Right ventricle myocardium superior (tissue), 1 donor: Measurements from ENCODE around the gene TMEM207. TPM values are rescaled to one million over a fixed set of nuclear protein-coding genes. Genes with fewer than 3 reads are reported as not detected.
"Not testable (repeated sequence)": the region's sequence is repeated elsewhere in the genome, so short reads cannot be mapped to it uniquely, and the experiment has no call there.

Source experiments
- ATAC-seq: fragments of 200-7000 bp; cut with Tn5 transposase; one replicate; pipeline ENCODE4 v1.9.1; 2020; ENCODE audit warnings: mild to moderate bottlenecking; ENCODE audit not compliant: poor library complexity
- DNase-seq: peaks from one replicate; pipeline ENCODE4 v3.0.0-alpha.2; 2020
- intact Hi-C: fragments of 100-400 bp; cut with DNase I; formaldehyde crosslinking; loops from one replicate; pipeline ENCODE4 v1.11.2; 2022
- long read RNA-seq: library from polyadenylated mRNA; unstranded; transcript quantifications from one replicate; pipeline ENCODE4 v2.0.0, GENCODE V29; 2021
- total RNA-seq: library from RNA; stranded (reverse); fragmentation: NEBNext Ultra II Directional; extraction: Animal tissue kit (Norgen Biotek cat#: 25700); gene quantifications from one replicate; pipeline ENCODE4 v1.2.1, GENCODE V29; 2021
- donor health status: DM: no; HTN: yes; CAD: no; lungs with severe emphysema.

TMEM207 gene
- not detected for total RNA-seq
- long read RNA-seq, result 0 reads

DNA sequence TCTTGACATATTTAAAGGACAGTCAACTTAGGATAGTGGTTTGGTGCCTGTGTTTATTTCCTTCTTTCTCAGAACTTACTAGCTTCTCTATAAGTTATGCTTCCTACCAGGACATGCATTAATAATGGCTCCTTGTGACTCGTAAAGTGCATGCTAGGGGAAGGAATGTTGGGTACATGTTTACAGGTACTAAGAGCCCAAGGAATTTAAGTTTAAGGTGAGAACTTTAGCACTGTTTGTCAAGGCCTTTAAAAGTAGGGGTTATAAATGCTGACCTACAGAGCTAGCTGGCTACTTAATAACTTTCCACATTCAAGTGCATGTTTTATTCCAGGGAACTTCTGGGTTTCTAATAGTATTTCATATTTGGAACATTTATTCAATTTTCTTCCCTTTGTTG, at the start of gene TMEM207:
TSS of gene TMEM207 (minus strand) at position 101 of the 400 bp plus-strand sequence. CDS start at position 9, 92 bp downstream.
- ATAC-seq, result no peak
- DNase-seq, result no peak
- intact Hi-C loops, result no loop called here

DNA sequence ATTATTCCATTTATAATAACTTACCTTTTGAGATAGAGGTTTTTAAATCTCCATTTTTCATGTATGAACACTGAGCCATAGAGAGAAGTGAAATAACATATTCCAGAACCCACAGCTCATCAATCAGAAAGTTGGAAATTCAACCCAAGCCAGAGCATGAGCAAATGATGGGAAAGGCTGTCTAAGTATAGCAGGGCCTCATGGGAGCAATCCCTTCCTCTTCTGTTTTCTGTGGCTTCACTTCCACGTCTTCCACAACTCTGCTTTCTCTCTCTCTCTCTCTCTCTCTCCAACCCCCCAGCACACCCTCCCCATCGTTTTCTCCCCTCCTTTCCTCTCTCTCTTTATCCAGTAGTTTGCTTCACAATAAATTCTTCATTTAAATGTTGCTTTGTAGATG, 49.4 kb upstream of the TMEM207 start:
- DNase-seq (no peak), ATAC-seq (no peak)
- intact Hi-C loops, result no loop called here

GRCh38 chr3:190498293-190498692, 48.6 kb upstream of the TMEM207 start:
- intact Hi-C loops, result no loop called here
- ATAC-seq, result peak; percentile 50

DNA sequence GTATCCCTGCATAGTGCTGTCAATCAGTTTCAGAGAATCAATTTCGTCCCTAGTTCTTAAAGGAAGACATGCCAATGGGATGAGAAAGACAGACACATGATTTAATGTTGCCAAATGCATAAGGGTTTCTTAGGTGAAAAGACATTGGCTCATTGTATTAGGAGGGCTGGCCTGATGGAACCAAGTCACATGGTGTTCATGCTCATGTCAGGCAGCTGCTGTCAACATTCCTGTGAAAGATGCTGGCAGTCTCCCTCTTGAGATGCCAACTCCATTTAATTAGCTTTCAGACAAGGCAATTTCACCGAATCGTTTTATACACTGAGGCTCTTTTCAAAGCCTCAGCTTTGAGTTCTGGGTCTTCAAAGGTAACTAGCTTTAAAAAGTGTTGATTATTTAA, 48.1 kb upstream of the TMEM207 start:
- intact Hi-C loops, result no loop called here
- ATAC-seq (peak; percentile 93), DNase-seq (no peak)

More at GRCh38 chr3:190498293-190498692, 48.6 kb upstream of the TMEM207 start:
- DNase-seq, result no peak

- no peak for ATAC-seq
- intact Hi-C loops, result no loop called here
- no peak for DNase-seq
Observed at GRCh38 chr3:190496859-190497258, 47.2 kb upstream of the TMEM207 start.

DNA sequence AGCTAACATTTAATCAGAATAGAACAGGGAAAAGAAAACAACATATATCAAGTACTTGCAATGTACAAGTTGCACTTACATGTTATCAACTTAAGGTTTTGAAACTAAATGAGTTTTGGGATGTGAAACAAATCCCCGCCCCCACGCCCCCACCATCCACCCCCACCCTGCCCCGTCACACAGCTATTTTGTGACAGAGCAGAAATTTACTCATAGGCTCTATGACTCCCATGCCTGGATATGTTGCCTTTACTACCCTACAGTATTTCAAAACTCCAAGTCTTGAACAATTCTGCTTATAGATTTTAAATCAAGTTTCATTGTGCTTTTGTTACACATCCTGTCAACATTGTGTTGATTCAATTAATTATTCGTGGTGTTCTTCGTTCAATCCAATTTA, 46.1 kb upstream of the TMEM207 start:
- DNase-seq (no peak), ATAC-seq (no peak)
- intact Hi-C loops, result no loop called here

DNA sequence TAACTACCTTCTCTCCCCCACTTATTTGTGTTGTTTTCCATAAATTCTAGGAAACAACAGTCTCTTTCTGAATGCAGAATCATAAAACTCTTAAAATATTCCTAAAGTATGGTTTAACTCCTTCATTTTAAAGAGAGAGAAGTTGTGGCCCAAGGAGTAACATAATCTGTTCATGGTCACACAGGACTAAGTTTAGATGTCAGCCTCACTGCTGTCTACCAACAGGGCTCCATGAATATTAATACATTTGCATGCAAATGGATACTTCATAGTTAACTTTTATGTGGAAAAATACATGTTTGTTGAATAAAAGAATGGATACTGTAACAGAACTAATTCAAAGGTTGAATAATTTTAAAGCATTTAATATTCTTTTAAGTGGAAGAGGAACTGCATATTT, 45.7 kb upstream of the TMEM207 start:
- ATAC-seq (no peak), DNase-seq (no peak)
- intact Hi-C loops, result no loop called here

DNA sequence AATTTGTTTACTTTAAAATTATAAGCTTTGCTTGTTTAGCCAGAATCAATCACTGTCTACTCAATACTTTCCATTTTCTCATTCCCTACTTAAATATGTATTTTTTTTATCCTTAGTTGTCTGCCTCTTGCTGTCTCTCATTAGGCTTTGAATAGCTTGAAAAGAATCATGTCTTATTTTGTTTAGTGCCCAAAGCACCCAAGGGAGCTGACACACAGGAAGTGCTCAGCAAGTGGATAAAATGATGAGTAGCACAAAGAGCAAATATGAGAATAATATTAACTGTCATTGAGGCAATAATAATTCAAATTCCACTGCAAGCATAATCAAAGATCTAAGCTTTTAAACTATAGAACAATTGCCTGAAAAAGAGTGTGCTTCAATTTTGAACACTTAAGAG, 45.2 kb upstream of the TMEM207 start:
- intact Hi-C loops, result no loop called here
- ATAC-seq, result no peak
- DNase-seq, result no peak

GRCh38 chr3:190492966-190493365, 43.3 kb upstream of the TMEM207 start:
- DNase-seq (no peak), ATAC-seq (no peak)
- intact Hi-C loops, result no loop called here

DNA sequence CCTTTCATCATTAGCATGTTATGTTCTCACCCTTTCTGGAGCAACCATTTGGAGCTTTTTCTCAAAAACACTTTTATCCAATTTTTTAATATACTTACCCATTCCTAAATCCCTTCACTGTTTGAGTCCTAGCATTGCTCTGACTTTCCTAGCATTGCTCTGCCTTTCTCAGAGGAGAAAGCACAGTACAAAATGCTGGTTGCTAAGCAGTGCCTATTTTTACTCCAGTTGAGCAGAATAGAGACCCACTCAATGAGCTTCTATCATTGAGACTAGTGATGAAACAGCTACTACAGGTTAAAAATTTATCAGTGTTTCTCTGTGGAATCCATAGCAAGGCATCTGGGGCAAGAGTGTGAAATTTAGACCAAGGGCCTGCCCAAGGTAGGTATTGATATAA, 42.4 kb upstream of the TMEM207 start:
- intact Hi-C loops, result no loop called here
- DNase-seq (no peak), ATAC-seq (peak; percentile 73)

DNA sequence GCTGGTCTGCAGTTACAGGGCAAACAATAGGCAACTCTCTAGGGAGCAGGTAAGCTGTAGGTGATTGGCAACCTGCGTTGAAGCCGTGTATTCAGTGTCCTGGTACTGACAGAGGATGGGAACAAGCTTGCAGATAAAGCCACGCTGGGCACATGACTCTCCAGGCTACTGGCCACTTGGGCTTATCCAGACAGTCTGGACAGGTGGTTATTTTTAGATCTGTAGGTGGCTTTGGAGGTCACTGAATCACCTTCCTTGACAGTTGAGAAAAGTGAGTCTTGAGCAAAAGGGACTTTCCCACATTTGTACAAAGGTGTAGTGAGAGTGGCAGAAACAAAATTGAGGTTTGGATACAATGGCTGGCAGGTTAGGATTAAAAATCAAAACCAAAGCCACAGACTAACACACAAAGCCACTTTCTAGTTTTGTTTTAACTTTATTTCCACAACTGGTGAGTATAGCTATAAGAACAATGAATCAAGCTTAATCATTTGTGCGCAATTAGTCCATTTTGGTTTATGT, 41.9 kb upstream of the TMEM207 start:
- peak; percentile 85 for ATAC-seq
- intact Hi-C loops, result no loop called here
- DNase-seq, result peak; percentile 50

DNA sequence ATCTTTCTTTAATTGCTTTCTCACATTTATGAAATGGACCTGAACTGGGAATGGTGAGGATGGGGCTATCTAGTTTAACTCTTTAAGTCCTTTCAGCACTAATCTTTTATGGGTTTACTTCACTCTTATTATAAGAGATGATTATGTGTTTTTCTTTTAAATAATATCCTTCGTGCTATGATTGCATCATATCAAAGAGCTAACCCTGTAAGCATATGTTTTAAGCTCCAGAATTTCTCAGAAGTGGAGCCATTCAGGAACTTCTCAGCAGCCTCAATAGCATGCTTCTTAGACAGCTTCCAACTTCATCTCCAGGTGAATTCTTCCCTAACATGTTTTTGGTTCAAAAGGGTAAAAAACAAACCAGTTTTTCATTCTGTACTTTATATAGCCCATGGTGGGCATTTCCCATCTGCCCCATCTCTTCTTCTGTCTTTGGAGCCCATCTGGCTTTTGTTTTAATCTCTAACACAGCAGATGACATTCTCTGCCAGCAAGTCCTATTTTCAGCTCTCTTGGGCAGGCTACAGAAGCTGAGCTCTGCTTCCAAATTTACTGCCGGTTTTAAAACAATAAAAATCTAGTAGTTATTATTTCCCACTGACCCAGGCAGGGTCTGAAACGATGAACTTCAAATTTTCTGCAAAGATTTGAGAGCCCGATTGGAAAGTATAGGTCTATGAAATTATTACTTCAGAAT, 37.4 kb upstream of the TMEM207 start:
- ATAC-seq, result peak; percentile 57
- intact Hi-C loops, result no loop called here
- no peak for DNase-seq

GRCh38 chr3:190486533-190486864, 36.8 kb upstream of the TMEM207 start:
- ATAC-seq (no peak), DNase-seq (no peak)
- intact Hi-C loops, result no loop called here

- DNase-seq (no peak), ATAC-seq (peak; percentile 34)
- intact Hi-C loops, result no loop called here
Observed at GRCh38 chr3:190485830-190486532, 36.3 kb upstream of the TMEM207 start.

DNA sequence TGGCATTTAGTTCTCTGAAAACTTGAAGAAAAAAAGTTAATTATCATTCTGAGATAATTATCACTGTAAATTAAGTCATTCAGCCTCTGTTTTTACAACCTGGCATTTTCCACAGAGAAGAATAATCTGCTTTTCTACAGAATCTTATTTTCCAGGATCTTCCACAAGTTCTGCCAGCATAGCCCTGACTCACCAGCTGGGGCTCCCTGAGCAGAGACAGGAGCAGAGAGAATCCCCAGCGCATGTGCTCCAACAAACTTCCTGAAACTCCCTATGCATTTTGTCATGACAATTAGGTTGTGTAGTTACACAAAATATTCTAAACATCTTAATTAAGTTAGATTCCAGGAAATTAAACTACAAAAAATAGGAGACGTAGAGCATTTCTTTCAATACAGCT, 32.1 kb upstream of the TMEM207 start:
- ATAC-seq (no peak), DNase-seq (no peak)
- intact Hi-C loops, result no loop called here

GRCh38 chr3:190473261-190473660, 23.6 kb upstream of the TMEM207 start:
- DNase-seq, ATAC-seq, intact Hi-C loops: not testable (repeated sequence)

- DNase-seq, result no peak
- ATAC-seq, result no peak
- intact Hi-C loops, result no loop called here
Observed at GRCh38 chr3:190467922-190468321, 18.2 kb upstream of the TMEM207 start.

GRCh38 chr3:190458040-190458439, 8.3 kb upstream of the TMEM207 start:
- intact Hi-C loops, result no loop called here
- DNase-seq (no peak), ATAC-seq (no peak)

- ATAC-seq (no peak), DNase-seq (no peak)
- intact Hi-C loops, result no loop called here
Observed at GRCh38 chr3:190456770-190457169, 7.1 kb upstream of the TMEM207 start.

- no peak for ATAC-seq
- DNase-seq, result no peak
- intact Hi-C loops, result no loop called here
Observed at GRCh38 chr3:190455828-190456227, 6.1 kb upstream of the TMEM207 start.
